Fibroblast of skin of left quadriceps (primary cell): ENCODE data around the gene ZNF366.

Experiments
- DNase-seq, 2 experiments: peaks; one replicate each; pipeline ENCODE4 v3.0.0-alpha.2; 2013; ENCODE audit warnings: low read depth in 2 of 2

Gene ZNF366

GRCh38 chr5:72522607-72523006 is 15.4 kb upstream of the ZNF366 start:
- no peak for DNase-seq

GRCh38 chr5:72519111-72519510 is 11.9 kb upstream of the ZNF366 start:
- no peak for DNase-seq

- no peak for DNase-seq
Measured at GRCh38 chr5:72518001-72518683, 10.9 kb upstream of the ZNF366 start.

GRCh38 chr5:72516916-72517315 is 9.7 kb upstream of the ZNF366 start:
- no peak for DNase-seq

GRCh38 chr5:72515211-72515610 is 8.0 kb upstream of the ZNF366 start:
- no peak for DNase-seq

GRCh38 chr5:72512593-72512860 is 5.3 kb upstream of the ZNF366 start:
- DNase-seq: no peak

GRCh38 chr5:72511774-72512592 is 4.8 kb upstream of the ZNF366 start:
- no peak for DNase-seq

- DNase-seq: no peak
Measured at GRCh38 chr5:72511366-72511765, 4.2 kb upstream of the ZNF366 start.

GRCh38 chr5:72510610-72511181 is 3.5 kb upstream of the ZNF366 start:
- peak; percentile 68 to 71 for DNase-seq

GRCh38 chr5:72509401-72509800 is 2.2 kb upstream of the ZNF366 start:
- no peak for DNase-seq

- no peak for DNase-seq
Measured at GRCh38 chr5:72508241-72509170, 1.3 kb upstream of the ZNF366 start.

GRCh38 chr5:72507907-72508238 is 663 bp upstream of the ZNF366 start:
- DNase-seq: no peak

GRCh38 chr5:72506158-72506549 is 1.1 kb downstream of the ZNF366 start:
- DNase-seq: no peak

- DNase-seq: no peak
Measured at GRCh38 chr5:72505539-72506157, 1.6 kb downstream of the ZNF366 start.

- no peak for DNase-seq
Measured at GRCh38 chr5:72505016-72505415, 2.2 kb downstream of the ZNF366 start.

GRCh38 chr5:72503888-72504491 is 3.2 kb downstream of the ZNF366 start:
- DNase-seq: no peak

- no peak for DNase-seq
Measured at GRCh38 chr5:72501488-72501887, 5.7 kb downstream of the ZNF366 start.

- DNase-seq: no peak
Measured at GRCh38 chr5:72499730-72500129, 7.5 kb downstream of the ZNF366 start.

- DNase-seq: no peak
Measured at GRCh38 chr5:72499090-72499489, 8.1 kb downstream of the ZNF366 start.

- DNase-seq: peak in 1 of 2 experiments; percentile 47
Measured at GRCh38 chr5:72498284-72498683, 8.9 kb downstream of the ZNF366 start.

GRCh38 chr5:72497823-72498222 is 9.4 kb downstream of the ZNF366 start:
- no peak for DNase-seq
